WTC11 (cell line): ENCODE measurements around the gene CST6. TPM values are rescaled to one million over a fixed set of nuclear protein-coding genes. Genes with fewer than 3 reads are reported as not detected.

Experiments used
- ATAC-seq: fragments of 200-7000 bp; cut with Tn5 transposase; 2 replicates; pipeline ENCODE4 v1.10.0; 2021; ENCODE audit warnings: mild to moderate bottlenecking, moderate library complexity
- CTCF ChIA-PET: fragments of 300-600 bp; sonication (Branson Sonifier 250); formaldehyde crosslinking; loops from one replicate; lab custom pipeline; 2021; ENCODE audit warnings: antibody characterized with exemption; lab: Charles Lee
- POLR2A ChIA-PET: fragments of 350-600 bp; sonication (Branson Sonifier 250); formaldehyde crosslinking; loops from one replicate; lab custom pipeline; 2021; ENCODE audit warnings: antibody characterized with exemption; lab: Charles Lee
- DNase-seq: peaks from one replicate; pipeline ENCODE4 v3.0.0; 2021; ENCODE audit warnings: low spot score
- H3K27ac Mint-ChIP-seq: 2 replicates; pipeline ENCODE4 v1.8.0; 2021; ENCODE audit warnings: mixed read lengths
- H3K27me3 Mint-ChIP-seq: 2 replicates; pipeline ENCODE4 v1.8.0; 2021; ENCODE audit warnings: low read depth, mild to moderate bottlenecking, moderate library complexity, mixed read lengths
- H3K36me3 Mint-ChIP-seq: 2 replicates; pipeline ENCODE4 v1.8.0; 2021; ENCODE audit warnings: mixed read lengths
- H3K4me1 Mint-ChIP-seq: 2 replicates; pipeline ENCODE4 v1.8.0; 2022; ENCODE audit warnings: mixed read lengths
- H3K4me3 Mint-ChIP-seq: 2 replicates; pipeline ENCODE4 v1.8.0; 2021; ENCODE audit warnings: mild to moderate bottlenecking, moderate library complexity, mixed read lengths
- H3K9me3 Mint-ChIP-seq: 2 replicates; pipeline ENCODE4 v1.8.0; 2021; ENCODE audit warnings: mixed read lengths
- AFF4 ChIP-seq: sonication (generic); formaldehyde crosslinking; IDR thresholded peaks from 2 replicates; pipeline ENCODE4 v1.8.1; 2023; ENCODE audit warnings: mild to moderate bottlenecking, missing genetic modification reagents, borderline replicate concordance
- ATF1 ChIP-seq: sonication (generic); formaldehyde crosslinking; IDR thresholded peaks from 2 replicates; pipeline ENCODE4 v1.8.1; 2023; ENCODE audit warnings: mild to moderate bottlenecking, moderate library complexity, missing genetic modification reagents
- ATF3 ChIP-seq: sonication (generic); formaldehyde crosslinking; conservative IDR thresholded peaks from 2 replicates; pipeline ENCODE4 v1.8.1; 2022; ENCODE audit warnings: mild to moderate bottlenecking, missing genetic modification reagents
- CTCF ChIP-seq: fragments of 200-600 bp; IDR thresholded peaks from 2 replicates; pipeline ENCODE4 v1.8.0; 2022; ENCODE audit warnings: antibody characterized with exemption
- E2F4 ChIP-seq: sonication (generic); formaldehyde crosslinking; IDR thresholded peaks from 2 replicates; pipeline ENCODE4 v1.8.1; 2022; ENCODE audit warnings: low read depth, mild to moderate bottlenecking, moderate library complexity, missing genetic modification reagents, borderline replicate concordance
- EMX1 ChIP-seq: fragments of 250-450 bp; sonication (Bioruptor Pico); IDR thresholded peaks from 2 replicates; pipeline ENCODE4 v1.8.0; 2021; ENCODE audit warnings: mild to moderate bottlenecking
- ESRRA ChIP-seq: sonication (generic); formaldehyde crosslinking; IDR thresholded peaks from 2 replicates; pipeline ENCODE4 v1.8.1; 2022; ENCODE audit warnings: mild to moderate bottlenecking, missing genetic modification reagents, borderline replicate concordance
- HMGXB4 ChIP-seq: sonication (generic); formaldehyde crosslinking; IDR thresholded peaks from 2 replicates; pipeline ENCODE4 v1.8.1; 2023; ENCODE audit warnings: mild to moderate bottlenecking, moderate library complexity, missing genetic modification reagents
- PREB ChIP-seq: sonication (generic); formaldehyde crosslinking; IDR thresholded peaks from 2 replicates; pipeline ENCODE4 v1.8.1; 2022; ENCODE audit warnings: mild to moderate bottlenecking, missing genetic modification reagents, moderate library complexity, borderline replicate concordance
- RORB ChIP-seq: fragments of 250-450 bp; sonication (Bioruptor Pico); IDR thresholded peaks from 2 replicates; pipeline ENCODE4 v1.9.0; 2021; ENCODE audit warnings: mild to moderate bottlenecking
- SMAD3 ChIP-seq: sonication (generic); formaldehyde crosslinking; IDR thresholded peaks from 2 replicates; pipeline ENCODE4 v1.8.0; 2022; ENCODE audit warnings: missing genetic modification reagents, mild to moderate bottlenecking, borderline replicate concordance
- SMAD4 ChIP-seq: sonication (generic); formaldehyde crosslinking; IDR thresholded peaks from 2 replicates; pipeline ENCODE4 v1.8.0; 2022; ENCODE audit warnings: mild to moderate bottlenecking, missing genetic modification reagents
- SP1 ChIP-seq: sonication (generic); formaldehyde crosslinking; conservative IDR thresholded peaks from 2 replicates; pipeline ENCODE4 v1.8.1; 2022; ENCODE audit warnings: missing genetic modification reagents
- TEAD1 ChIP-seq: sonication (generic); formaldehyde crosslinking; IDR thresholded peaks from 2 replicates; pipeline ENCODE4 v1.8.0; 2022; ENCODE audit warnings: mild to moderate bottlenecking, missing genetic modification reagents
- TEAD4 ChIP-seq: sonication (generic); formaldehyde crosslinking; IDR thresholded peaks from 2 replicates; pipeline ENCODE4 v1.8.0; 2022; ENCODE audit warnings: mild to moderate bottlenecking, missing genetic modification reagents
- USF1 ChIP-seq: sonication (generic); formaldehyde crosslinking; IDR thresholded peaks from 2 replicates; pipeline ENCODE4 v1.8.0; 2022; ENCODE audit warnings: mild to moderate bottlenecking, missing genetic modification reagents
- ZBTB21 ChIP-seq: sonication (generic); formaldehyde crosslinking; IDR thresholded peaks from 2 replicates; pipeline ENCODE4 v1.8.1; 2023; ENCODE audit warnings: mild to moderate bottlenecking, missing genetic modification reagents, borderline replicate concordance
- ZNF219 ChIP-seq: sonication (generic); formaldehyde crosslinking; IDR thresholded peaks from 2 replicates; pipeline ENCODE4 v1.8.0; 2023; ENCODE audit warnings: missing genetic modification reagents, mild to moderate bottlenecking, borderline replicate concordance
- ZNF317 ChIP-seq: sonication (generic); formaldehyde crosslinking; IDR thresholded peaks from 2 replicates; pipeline ENCODE4 v1.8.1; 2023; ENCODE audit warnings: low read depth, mild to moderate bottlenecking, moderate library complexity, missing genetic modification reagents, borderline replicate concordance
- ZNF396 ChIP-seq: fragments of 250-450 bp; sonication (Bioruptor Pico); IDR thresholded peaks from 2 replicates; pipeline ENCODE4 v1.8.0; 2021; ENCODE audit warnings: mild to moderate bottlenecking, moderate library complexity, borderline replicate concordance
- total RNA-seq: library from RNA; stranded (reverse); gene quantifications from 3 replicates; pipeline ENCODE4 v1.2.3, GENCODE V29; 2021

The CST6 gene
- total RNA-seq, 1 experiment from 2014 or later: 0.72 TPM

GRCh38 chr11:66042227-66042995 lies 30.6 kb downstream of the CST6 start:
- peaks cover 5% of the 10 kb centered on the region for H3K9me3 Mint-ChIP-seq
- TF ChIP-seq ESRRA (CRISPR knock-in tag): no peak
- TF ChIP-seq E2F4: no peak
- no peak for TF ChIP-seq ZNF396 (CRISPR knock-in tag)
- no peak for TF ChIP-seq TEAD4 (CRISPR knock-in tag)
- TF ChIP-seq SP1 (CRISPR knock-in tag): no peak
- no peak for TF ChIP-seq ATF3 (CRISPR knock-in tag)
- TF ChIP-seq RORB: no peak
- no peak for TF ChIP-seq PREB (CRISPR knock-in tag)
- no peak for TF ChIP-seq TEAD1 (CRISPR knock-in tag)
- TF ChIP-seq, all 79 proteins: peak for 0
- DNase-seq: no peak
- peaks cover 36% of the 10 kb centered on the region for H3K36me3 Mint-ChIP-seq
- ChIA-PET CTCF (interaction anchor here (0.5 to 1.5 kb wide), 4 partner anchors 20 to 181 kb away, joined by 3 to 5 read pairs (median 3); no protein-coding TSS in a partner anchor), POLR2A (no interaction called here)
- no peak overlapping the region for H3K27ac Mint-ChIP-seq
- no peak overlapping the region for H3K4me3 Mint-ChIP-seq
- no peak for ATAC-seq
- H3K27me3 Mint-ChIP-seq: peaks cover 6% of the 10 kb centered on the region
- H3K4me1 Mint-ChIP-seq: peaks cover 13% of the 10 kb centered on the region

GRCh38 chr11:66042996-66043906 lies 31.4 kb downstream of the CST6 start:
- CTCF ChIA-PET: interaction anchor here (0.5 to 3.3 kb wide), 5 partner anchors 21 to 183 kb away, joined by 3 to 48 read pairs (median 3); partner anchors contain the start of gene MUS81
- Mint-ChIP-seq H3K27me3 (no peaks in the 10 kb centered on the region; the same call in 1 of the 2 replicates), H3K4me3 (no peak overlapping the region), H3K27ac (no peak overlapping the region), H3K4me1 (peaks cover 17% of the 10 kb centered on the region), H3K36me3 (peaks cover 33% of the 10 kb centered on the region), H3K9me3 (no peaks in the 10 kb centered on the region)
- DNase-seq (no peak), ATAC-seq (no peak)
- POLR2A ChIA-PET: no interaction called here
- no peak for TF ChIP-seq ZBTB21
- TF ChIP-seq EMX1: no peak
- TF ChIP-seq HMGXB4: no peak
- no peak for TF ChIP-seq ATF1 (CRISPR knock-in tag)
- TF ChIP-seq SMAD4 (CRISPR knock-in tag): no peak
- TF ChIP-seq TEAD4 (CRISPR knock-in tag): no peak
- TF ChIP-seq AFF4 (CRISPR knock-in tag): no peak
- no peak for TF ChIP-seq CTCF
- no peak for TF ChIP-seq ZNF317 (CRISPR knock-in tag)
- TF ChIP-seq ZNF219 (CRISPR knock-in tag): no peak
- TF ChIP-seq SMAD3: no peak
- TF ChIP-seq USF1: no peak
